Measurements from ENCODE around the gene ANKRD12. TPM values are rescaled to one million over a fixed set of nuclear protein-coding genes. Genes with fewer than 3 reads are reported as not detected.

Gene ANKRD12
- total RNA-seq, 1 experiment from 2014 or later, result 30.7 TPM

- POLR2A ChIA-PET, result no interaction called here
- in situ Hi-C loops (cut with HindIII; ENCODE audit: low pct_unique_long_range_greater_than_20kb, low sequenced_read_pairs), result no loop called here
- DNase-seq (ENCODE audit: low read depth, low spot score), result no peak
Observed at GRCh38 chr18:9101730-9102507, 34.7 kb upstream of the ANKRD12 start.

GRCh38 chr18:9102508-9103375 is 33.8 kb upstream of the ANKRD12 start, which contains the start of gene NDUFV2:
Gene NDUFV2 (plus strand): TSS chr18:9102699. CDS start chr18:9102744, 45 bp downstream.
- TF ChIP-seq POLR2AphosphoS5 (IDR thresholded peaks at IDR 0.05; ENCODE audit: low read depth, low read length), result peak; percentile 58
- no peak for TF ChIP-seq SIN3A (IDR thresholded peaks at IDR 0.05; ENCODE audit: borderline replicate concordance, insufficient read depth, low read depth, low read length)
- H3K27me3 ChIP-seq (ENCODE audit: control insufficient read depth, insufficient read depth, low read length), result no peaks in the 10 kb centered on the region
- CTCF ChIA-PET, result no interaction called here
- no peaks in the 10 kb centered on the region for H3K9me3 ChIP-seq (ENCODE audit: control insufficient read depth, insufficient read depth, low read depth, low read length)
- in situ Hi-C loops (cut with HindIII; ENCODE audit: low pct_unique_long_range_greater_than_20kb, low sequenced_read_pairs), result no loop called here
- BruUV-seq (replicated peaks), result no TSS peak
- POLR2A ChIA-PET, result interaction anchor here (0.7 kb wide), 1 partner anchor 15 kb away, joined by 3 read pairs; no protein-coding TSS in a partner anchor
- ATAC-seq (peak; percentile 99), DNase-seq (ENCODE audit: low read depth, low spot score) (peak; percentile 58)
- peak within 1 kb of the TSS; percentile 93 for H3K27ac ChIP-seq (ENCODE audit: low read length)
- peaks cover 46% of the 10 kb centered on the region for H3K4me1 ChIP-seq (ENCODE audit: control insufficient read depth, insufficient read depth, low read length)
- intact Hi-C loops (cut with micrococcal nuclease; ENCODE audit: unreplicated experiment), result no loop called here
- H3K4me3 ChIP-seq (ENCODE audit: low read depth in 2 of 2, low read length in 2 of 2), result peak within 1 kb of the TSS; percentile 66 to 78
- H3K36me3 ChIP-seq (ENCODE audit: control insufficient read depth, insufficient read depth, low read length), result peaks cover 5% of the 10 kb centered on the region

More at GRCh38 chr18:9101730-9102507, 34.7 kb upstream of the ANKRD12 start:
- peak; percentile 13 for ATAC-seq
- Histone ChIP-seq H3K4me1 (ENCODE audit: control insufficient read depth, insufficient read depth, low read length) (peaks cover 38% of the 10 kb centered on the region), H3K4me3 (ENCODE audit: low read depth in 2 of 2, low read length in 2 of 2) (peak overlapping the region; percentile 66 to 78), H3K27me3 (ENCODE audit: control insufficient read depth, insufficient read depth, low read length) (no peaks in the 10 kb centered on the region), H3K9me3 (ENCODE audit: control insufficient read depth, insufficient read depth, low read depth, low read length) (no peaks in the 10 kb centered on the region), H3K36me3 (ENCODE audit: control insufficient read depth, insufficient read depth, low read length) (peaks cover 5% of the 10 kb centered on the region), H3K27ac (ENCODE audit: low read length) (peak overlapping the region; percentile 92)
- CTCF ChIA-PET, result no interaction called here
- no TSS peak for BruUV-seq (replicated peaks)
- intact Hi-C loops (cut with micrococcal nuclease; ENCODE audit: unreplicated experiment), result no loop called here
- TF ChIP-seq TCF7L2 (IDR thresholded peaks at IDR 0.05; ENCODE audit: low read depth, low read length), result no peak
- TF ChIP-seq POLR2AphosphoS5 (IDR thresholded peaks at IDR 0.05; ENCODE audit: low read depth, low read length), result peak; percentile 13; the same call in 1 of the 2 replicates

GRCh38 chr18:9103376-9103873 is 33.2 kb upstream of the ANKRD12 start:
- Histone ChIP-seq H3K4me3 (ENCODE audit: low read depth in 2 of 2, low read length in 2 of 2) (peak overlapping the region; percentile 66 to 77), H3K4me1 (ENCODE audit: control insufficient read depth, insufficient read depth, low read length) (peaks cover 46% of the 10 kb centered on the region), H3K27ac (ENCODE audit: low read length) (peak overlapping the region; percentile 93), H3K36me3 (ENCODE audit: control insufficient read depth, insufficient read depth, low read length) (peaks cover 5% of the 10 kb centered on the region), H3K9me3 (ENCODE audit: control insufficient read depth, insufficient read depth, low read depth, low read length) (no peaks in the 10 kb centered on the region), H3K27me3 (ENCODE audit: control insufficient read depth, insufficient read depth, low read length) (no peaks in the 10 kb centered on the region)
- BruUV-seq (replicated peaks), result no TSS peak
- ATAC-seq, result no peak
- DNase-seq (ENCODE audit: low read depth, low spot score), result no peak
- in situ Hi-C loops (cut with HindIII; ENCODE audit: low pct_unique_long_range_greater_than_20kb, low sequenced_read_pairs), result no loop called here
- ChIA-PET CTCF (interaction anchor here (0.6 kb wide), 1 partner anchor 451 kb away, joined by 5 read pairs; no protein-coding TSS in a partner anchor), POLR2A (interaction anchor here (0.7 kb wide), 1 partner anchor 14 kb away, joined by 3 read pairs; no protein-coding TSS in a partner anchor)
- intact Hi-C loops (cut with micrococcal nuclease; ENCODE audit: unreplicated experiment), result no loop called here
- peak; percentile 9; the same call in 1 of the 2 replicates for TF ChIP-seq CTCF (IDR thresholded peaks at IDR 0.05)
- no peak for TF ChIP-seq TCF7L2 (IDR thresholded peaks at IDR 0.05; ENCODE audit: low read depth, low read length)
